GM19328 (cell line): Measurements from ENCODE around the gene RHOU.

ENCODE experiments used
- ATAC-seq: cut with Tn5 transposase; IDR thresholded peaks from one replicate; pipeline ENCODE4 v1.9.1; 2021; ENCODE audit warnings: mild to moderate bottlenecking, moderate library complexity; ENCODE audit not compliant: unreplicated experiment

The RHOU gene

DNA sequence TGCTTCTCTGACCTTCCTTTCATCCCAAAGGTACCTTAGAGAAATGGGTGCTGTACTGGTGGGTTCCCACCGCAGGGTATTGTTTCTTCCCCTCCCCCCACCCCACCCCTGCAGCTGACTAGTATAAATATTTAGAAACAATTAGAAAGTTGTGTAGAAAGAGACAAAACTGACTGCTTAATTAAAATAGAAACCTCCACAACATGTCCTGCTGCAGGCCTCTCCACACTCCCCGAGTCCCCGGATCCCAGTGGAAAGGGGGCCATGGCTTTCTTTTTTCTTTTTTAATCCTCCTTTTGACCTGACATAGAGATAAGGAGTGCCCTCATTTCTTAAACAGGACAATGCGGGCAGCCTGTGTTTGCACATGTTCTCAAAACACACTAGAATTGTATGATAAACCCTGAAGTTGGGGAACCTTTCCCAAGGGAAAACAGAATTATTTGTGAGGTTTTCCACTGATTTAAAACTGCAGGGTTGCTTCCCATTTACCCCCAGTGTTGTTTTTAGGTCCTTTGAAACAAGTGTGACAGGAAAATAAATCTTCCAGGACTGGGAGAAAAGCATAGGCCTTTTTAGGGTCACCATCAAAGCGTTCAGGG lies 1.7 kb downstream of the RHOU start:
- no peak for ATAC-seq

- no peak for ATAC-seq
Measured at GRCh38 chr1:228737601-228738041, 2.3 kb downstream of the RHOU start.

GRCh38 chr1:228739826-228740225 lies 4.5 kb downstream of the RHOU start:
- ATAC-seq, result no peak

GRCh38 chr1:228740543-228741317 lies 5.5 kb downstream of the RHOU start:
- no peak for ATAC-seq

DNA sequence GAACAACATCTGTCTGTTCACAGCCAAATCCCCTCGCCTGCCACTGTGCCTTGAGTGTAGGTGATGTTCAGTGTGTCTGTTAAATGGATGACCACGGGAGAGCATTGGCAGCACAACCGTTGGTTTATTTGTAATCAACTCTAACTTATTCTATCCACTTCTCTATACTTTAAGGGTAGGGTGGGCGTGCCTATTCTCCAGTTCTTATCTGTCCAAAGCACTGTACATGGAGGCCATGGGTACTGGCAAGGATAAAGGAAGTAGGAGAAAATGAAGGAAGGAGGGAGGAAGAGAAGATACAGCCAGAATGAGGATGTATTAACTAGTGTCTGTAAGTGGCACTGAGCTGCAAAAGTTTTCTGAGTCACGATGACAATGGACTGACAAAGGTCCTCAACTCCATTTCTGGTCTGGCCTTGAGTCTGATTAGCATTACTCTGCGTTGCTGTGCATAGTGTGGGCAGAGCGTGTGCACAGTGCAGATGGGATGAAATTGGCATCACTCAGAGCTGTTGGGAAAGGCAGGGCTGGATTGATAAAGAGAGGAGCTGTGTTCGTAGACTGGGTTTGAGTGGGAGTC lies 7.1 kb downstream of the RHOU start:
- no peak for ATAC-seq

DNA sequence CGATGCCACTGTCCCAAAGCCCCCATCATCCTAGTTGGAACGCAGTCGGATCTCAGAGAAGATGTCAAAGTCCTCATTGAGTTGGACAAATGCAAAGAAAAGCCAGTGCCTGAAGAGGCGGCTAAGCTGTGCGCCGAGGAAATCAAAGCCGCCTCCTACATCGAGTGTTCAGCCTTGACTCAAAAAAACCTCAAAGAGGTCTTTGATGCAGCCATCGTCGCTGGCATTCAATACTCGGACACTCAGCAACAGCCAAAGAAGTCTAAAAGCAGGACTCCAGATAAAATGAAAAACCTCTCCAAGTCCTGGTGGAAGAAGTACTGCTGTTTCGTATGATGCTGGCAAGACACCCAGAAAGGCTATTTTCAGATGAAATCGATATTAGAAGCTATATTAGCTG lies 8.1 kb downstream of the RHOU start:
- ATAC-seq, result no peak

GRCh38 chr1:228744356-228744755 lies 9.1 kb downstream of the RHOU start:
- ATAC-seq, result no peak

GRCh38 chr1:228744918-228745317 lies 9.6 kb downstream of the RHOU start:
- ATAC-seq, result no peak

- no peak for ATAC-seq
Measured at GRCh38 chr1:228745497-228745896, 10.2 kb downstream of the RHOU start.

DNA sequence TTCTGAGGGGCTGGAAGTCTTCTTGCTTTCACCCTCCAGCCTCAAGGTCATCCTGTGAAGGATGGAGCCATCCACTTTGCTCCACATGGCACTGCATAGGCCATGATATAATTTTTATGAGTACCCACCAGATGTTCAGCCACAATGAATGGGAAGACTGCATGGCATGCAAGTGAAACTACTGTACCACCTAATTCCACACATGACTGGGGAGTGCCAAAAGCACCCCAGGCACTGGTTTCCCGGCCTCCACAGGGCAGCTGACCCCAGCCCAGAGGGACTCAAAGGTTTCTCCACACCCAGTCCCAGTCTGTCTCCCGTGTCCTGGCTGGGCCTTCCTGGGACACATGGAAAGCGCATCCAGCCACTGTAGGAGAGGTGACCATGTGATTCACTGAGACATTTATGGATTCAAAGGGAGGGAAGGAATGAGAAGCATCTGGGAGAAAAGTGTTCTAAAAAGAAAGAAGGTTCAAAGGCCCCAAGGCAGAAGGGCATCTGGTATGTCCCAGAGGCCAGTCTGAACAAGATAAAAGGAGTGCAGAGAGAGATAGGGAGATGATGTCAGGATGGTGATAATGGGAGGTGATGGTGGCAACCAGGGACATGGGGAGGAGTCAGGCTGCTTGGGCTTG lies 12.1 kb downstream of the RHOU start:
- ATAC-seq, result no peak

GRCh38 chr1:228748029-228748428 lies 12.8 kb downstream of the RHOU start:
- no peak for ATAC-seq

DNA sequence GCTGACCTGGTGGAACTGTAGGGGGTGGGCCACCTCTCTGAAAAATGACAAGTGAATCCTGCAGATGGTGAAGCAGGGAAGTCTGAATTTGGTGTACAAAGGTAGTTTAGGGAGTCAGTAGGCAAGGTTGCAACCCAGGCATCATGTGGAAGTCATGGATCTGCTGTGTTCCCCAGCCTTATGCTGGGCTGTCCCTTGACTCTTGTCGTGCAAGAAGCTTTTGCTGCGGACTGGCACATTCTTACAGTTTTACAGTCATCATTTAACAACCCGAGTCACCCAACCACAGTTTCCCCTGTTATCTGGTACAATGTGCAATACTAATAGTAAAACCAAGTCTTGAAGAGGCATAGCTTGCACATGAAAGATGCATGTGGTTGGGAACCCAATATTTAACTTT lies 13.2 kb downstream of the RHOU start:
- ATAC-seq, result no peak

GRCh38 chr1:228749765-228750164 lies 14.5 kb downstream of the RHOU start:
- ATAC-seq, result no peak

DNA sequence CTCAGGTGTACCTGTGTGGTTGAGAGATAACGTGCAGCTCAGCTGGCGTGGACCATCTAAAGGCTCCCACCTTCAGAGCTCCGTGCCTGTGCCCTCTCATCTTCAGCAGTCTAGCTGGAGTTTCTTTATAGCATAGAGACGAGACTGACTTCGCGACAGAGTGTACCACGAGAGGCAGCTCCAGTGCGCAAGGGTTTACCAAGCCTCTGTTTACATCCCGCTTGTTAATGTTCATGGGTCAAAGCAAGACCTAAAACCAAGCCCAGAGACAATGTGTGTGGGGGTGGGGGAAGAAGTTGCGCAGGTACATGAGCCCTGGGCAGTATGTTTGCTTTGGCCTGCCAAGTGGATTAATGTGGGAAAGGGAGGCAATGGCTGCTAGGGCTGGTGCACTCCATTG lies 15.6 kb downstream of the RHOU start:
- no peak for ATAC-seq

- no peak for ATAC-seq
Measured at GRCh38 chr1:228751360-228752098, 16.2 kb downstream of the RHOU start.

GRCh38 chr1:228752258-228752657 lies 17.0 kb downstream of the RHOU start:
- no peak for ATAC-seq

DNA sequence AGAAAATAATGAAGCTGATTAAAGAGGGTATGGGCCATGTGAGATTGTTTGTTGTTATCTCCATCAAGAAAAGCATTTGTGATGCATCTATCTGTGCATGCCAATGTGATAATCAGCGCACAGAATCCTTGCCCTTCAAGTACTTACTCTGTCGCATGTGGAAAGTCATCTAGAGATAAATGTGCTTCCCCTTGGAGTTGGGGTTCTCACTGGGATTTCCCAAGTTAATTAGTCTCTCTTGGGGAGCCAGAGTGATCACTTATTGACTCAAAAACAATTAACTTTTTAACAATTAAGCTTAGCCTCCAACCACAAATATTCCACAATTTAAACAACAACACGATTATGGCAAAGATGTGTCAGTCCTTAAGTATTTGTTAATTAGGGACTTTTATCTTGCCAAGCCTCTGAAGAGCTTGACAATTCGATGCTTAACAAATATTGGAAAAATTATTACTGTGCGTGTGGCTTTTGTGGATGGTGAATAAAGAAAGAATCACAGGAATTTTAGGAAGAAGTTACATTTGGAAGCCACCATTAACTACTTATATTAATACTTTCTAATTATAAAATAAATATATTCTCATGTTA lies 17.5 kb downstream of the RHOU start:
- ATAC-seq, result no peak

GRCh38 chr1:228753287-228753686 lies 18.0 kb downstream of the RHOU start:
- no peak for ATAC-seq

- no peak for ATAC-seq
Measured at GRCh38 chr1:228753786-228754360, 18.6 kb downstream of the RHOU start.

- no peak for ATAC-seq
Measured at GRCh38 chr1:228754646-228755268, 19.5 kb downstream of the RHOU start.
